Mucosa of gallbladder (tissue), 1 donor: ENCODE data around the gene TMEM184A. TPM values are rescaled to one million over a fixed set of nuclear protein-coding genes. Genes with fewer than 3 reads are reported as not detected.
A peak's percentile ranks its signal among the peaks of the same experiment; 100 is the strongest.
"Not testable (repeated sequence)": the region's sequence is repeated elsewhere in the genome, so short reads cannot be mapped to it uniquely, and the experiment has no call there.

Experiments
- DNase-seq: peaks from one replicate; pipeline ENCODE4 v3.0.0-alpha.2; 2020; ENCODE audit warnings: low spot score
- total RNA-seq: library from RNA; stranded (reverse); gene quantifications from one replicate; pipeline ENCODE4 v1.2.1, GENCODE V29; 2021
- donor health status: DM: no; HTN: no; CAD: no.

Gene TMEM184A
- total RNA-seq, 1 donor from 2014 or later, result 39.8 TPM

DNA sequence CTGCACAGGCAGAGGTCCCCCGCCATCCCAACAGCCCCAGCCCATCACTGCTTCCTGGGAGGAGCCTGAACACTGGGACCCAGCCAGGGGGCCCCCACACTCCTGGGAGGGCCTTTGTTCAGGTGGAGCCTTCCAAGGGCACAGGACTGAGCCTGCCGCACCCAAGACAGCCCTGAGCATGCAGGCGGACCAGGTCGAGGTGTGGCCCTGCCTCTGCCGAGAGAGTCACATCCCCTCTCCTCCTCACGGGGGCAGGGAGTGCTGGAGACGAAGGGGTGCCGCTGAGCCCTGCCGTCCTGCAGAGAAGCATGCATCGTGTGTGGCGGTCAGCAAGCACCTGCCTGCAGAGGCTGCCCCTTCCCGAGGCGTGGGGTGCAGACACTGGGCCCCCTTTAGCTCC lies 32.8 kb downstream of the TMEM184A start:
- DNase-seq, result no peak

- DNase-seq, result no peak
These were observed 34.5 kb downstream of the TMEM184A start for GRCh38 chr7:1521456-1521855.

GRCh38 chr7:1520539-1521234 lies 35.3 kb downstream of the TMEM184A start:
- no peak for DNase-seq

DNA sequence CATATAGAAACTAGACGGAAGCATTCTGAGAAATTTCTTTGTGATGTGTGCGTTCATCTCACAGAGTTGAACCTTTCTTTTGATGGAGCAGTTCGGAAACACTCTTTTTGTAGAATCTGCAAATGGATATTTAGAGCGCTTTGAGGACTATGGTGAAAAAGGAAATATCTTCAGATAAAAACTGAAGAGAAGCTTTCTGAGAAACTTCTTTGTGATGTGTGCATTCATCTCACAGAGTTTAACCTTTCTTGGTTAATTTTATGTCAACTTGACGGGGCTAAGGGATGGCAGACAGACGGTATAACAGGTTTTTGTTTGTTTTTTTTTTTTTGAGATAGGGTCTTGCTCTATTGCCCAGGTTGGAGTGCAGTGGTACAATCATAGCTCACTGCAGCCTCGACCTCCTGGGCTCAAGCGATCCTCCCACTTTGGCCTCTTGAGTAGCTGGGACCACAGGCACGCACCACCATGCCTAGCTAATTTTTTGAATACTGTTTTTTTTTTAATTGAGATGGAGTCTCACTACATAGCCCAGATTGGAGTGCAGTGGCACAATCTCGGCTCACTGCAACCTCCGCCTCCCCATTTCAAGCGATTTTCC lies 36.6 kb downstream of the TMEM184A start:
- not testable (repeated sequence) for DNase-seq

DNA sequence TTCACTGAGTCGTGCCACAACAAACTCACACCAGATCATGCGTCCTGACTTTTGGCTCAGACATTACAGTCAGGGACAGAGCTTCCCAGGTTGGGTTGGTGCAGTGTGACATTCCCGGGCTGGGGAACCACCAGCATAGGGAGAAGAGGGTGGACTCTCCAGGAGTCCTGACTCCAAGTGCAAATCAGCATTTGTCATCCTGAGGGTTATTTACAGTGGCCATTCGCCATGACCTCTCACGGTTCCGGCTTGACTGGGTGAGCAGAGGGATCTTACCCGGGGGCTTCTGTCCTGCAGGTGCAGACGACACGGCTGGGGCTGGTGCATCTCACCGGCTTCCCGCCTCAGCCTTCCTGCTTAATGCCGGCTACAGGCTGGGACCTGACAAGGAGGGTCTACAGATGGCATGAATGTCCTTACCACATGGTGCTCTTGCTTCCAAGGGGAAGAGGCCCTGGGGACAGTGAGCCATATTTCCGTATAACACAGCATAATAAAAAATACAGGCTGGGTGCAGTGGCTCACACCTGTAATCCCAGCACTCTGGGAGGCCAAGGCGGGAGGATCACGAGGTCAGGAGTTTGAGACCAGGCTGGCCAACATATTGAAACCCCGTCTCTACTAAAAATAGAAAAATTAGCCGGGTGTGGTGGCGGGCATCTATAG lies 39.3 kb downstream of the TMEM184A start:
- no peak for DNase-seq

- not testable (repeated sequence) for DNase-seq
These were observed 40.5 kb downstream of the TMEM184A start for GRCh38 chr7:1515509-1515967.

- DNase-seq, result no peak
These were observed 41.0 kb downstream of the TMEM184A start for GRCh38 chr7:1514995-1515401.

- no peak for DNase-seq
These were observed 41.6 kb downstream of the TMEM184A start for GRCh38 chr7:1514407-1514806.

DNA sequence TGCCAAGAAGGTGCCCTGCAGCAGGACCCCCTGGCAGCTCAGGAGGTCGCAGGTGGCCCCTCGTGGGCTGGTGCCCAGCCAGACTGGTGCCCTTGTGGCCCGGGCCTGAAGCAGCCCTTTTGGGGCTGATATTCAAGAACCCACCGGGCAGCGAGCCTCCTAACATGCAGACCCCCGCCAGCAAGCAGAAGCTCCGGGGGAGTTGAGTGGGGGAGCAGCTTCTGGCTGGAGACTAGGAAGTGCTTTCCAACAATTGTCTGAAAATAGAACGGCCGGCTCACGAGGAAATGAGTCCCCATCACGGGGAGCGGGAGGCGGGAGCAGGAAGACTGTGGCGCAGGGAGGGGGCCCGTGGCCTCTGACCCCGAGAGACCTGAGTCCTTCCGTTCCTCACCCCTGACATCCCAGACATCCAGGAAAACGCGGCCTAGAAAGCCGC lies 42.3 kb downstream of the TMEM184A start:
- no peak for DNase-seq

- DNase-seq, result peak; percentile 44
These were observed 43.0 kb downstream of the TMEM184A start for GRCh38 chr7:1512781-1513656.

GRCh38 chr7:1511444-1512422 lies 44.3 kb downstream of the TMEM184A start:
- DNase-seq, result no peak

DNA sequence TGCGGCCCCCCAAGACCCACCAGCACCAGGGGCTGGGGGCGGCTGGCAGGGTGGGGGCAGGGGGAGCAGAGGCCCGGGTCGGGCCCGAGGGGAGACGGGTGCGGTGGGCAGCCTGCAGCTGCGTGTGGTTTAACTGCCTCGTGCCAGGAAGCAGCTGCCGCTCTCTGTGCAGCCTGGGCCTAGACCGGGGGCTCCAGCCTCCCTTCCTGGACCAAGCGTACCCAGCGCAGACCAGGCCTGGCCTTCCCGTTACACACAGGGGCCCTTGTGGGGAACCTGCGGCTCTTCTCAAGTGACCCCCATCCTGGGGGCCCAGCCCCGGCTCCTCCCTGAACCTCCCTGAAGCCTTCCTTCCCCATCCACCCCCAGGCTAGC lies 45.2 kb downstream of the TMEM184A start:
- no peak for DNase-seq

DNA sequence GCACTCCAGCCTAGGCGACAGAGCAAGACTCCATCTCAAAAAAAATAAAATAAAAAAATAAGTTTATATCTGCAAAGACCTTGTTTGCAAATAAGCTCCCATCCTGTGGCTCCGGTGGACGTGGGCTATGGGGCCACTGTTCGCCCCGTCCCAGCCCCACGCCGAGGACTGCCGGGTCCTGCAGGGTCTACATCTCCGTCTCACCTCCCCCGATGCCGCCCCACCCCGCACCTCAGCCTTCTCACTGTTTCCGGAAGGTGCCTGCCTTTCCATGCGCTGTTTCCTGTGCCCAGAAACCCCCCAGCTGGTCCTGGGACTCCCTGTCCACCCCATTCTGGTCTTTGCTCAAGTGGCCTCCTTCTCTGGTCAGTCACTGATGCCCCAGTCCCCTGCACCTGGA lies 46.8 kb downstream of the TMEM184A start:
- no peak for DNase-seq

- DNase-seq, result no peak
These were observed 47.7 kb downstream of the TMEM184A start for GRCh38 chr7:1508277-1508758.

DNA sequence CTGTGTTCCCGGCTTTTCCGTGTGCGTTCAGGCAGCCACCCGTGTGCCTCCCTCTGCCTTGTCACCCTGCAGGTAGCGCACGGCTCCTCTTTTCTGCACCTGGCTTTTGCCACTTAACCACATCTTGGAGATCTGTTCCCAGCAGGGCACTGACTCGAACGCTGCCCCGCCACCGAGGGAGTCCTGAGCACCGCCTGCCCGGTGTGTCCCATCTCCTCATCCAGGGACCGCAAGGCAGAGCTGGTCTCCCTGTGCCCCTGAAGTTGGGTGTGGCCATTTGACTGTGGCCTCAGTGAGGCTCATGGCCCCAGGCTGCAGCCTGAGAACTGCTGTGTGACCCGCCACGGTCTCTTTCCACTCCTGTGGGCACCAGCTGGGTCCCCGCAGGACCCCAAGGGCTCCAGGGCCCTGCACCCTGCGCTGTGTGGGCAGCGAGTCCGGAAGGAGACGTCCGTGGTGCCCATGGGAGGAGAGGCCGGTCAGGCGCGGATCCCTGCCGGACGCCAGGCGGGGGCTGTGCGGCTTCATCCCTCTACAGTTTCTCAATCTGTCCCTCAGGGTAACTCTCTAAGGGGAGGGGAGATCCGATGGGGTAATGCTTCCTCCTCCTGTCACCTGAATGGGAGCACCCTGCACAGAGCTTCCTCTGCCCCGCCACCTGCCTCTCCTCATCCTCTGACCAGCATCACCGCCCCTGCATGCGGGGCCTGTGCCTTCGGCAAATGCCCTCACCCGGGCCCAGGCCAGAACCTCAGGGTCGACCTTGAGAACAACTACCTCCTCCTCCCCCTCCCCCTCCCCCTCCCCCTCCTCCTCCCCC lies 50.1 kb downstream of the TMEM184A start:
- no peak for DNase-seq

GRCh38 chr7:1503816-1504775 lies 51.9 kb downstream of the TMEM184A start, which contains the start of gene INTS1:
INTS1 (minus strand) TSS chr7:1504389; CDS start chr7:1503960, 429 bp downstream.
- DNase-seq, result peak; percentile 93

DNA sequence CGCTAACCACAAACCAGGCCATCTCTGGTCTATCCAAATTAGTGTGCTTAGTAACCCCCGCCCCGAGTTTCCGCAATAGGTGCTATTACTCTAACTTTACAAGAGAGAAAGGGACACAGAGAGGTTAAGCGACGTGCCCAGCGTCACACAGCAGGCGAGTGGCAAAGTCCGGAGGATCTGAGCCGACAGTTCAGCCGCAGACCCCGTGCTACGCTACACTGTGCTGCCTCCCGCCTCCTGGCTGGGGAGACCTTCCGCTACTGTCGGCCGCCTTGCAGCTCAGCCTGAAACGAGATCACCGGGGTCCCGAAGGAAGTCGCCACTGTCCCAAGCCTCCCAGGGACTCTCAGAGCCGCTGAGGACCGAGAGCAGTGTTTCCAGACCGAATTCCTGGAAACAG lies 52.6 kb downstream of the TMEM184A start:
- DNase-seq, result no peak

- DNase-seq, result no peak
These were observed 53.2 kb downstream of the TMEM184A start for GRCh38 chr7:1502845-1503244.
